HepG2 (cell line): Measurements from ENCODE around the gene CD72. TPM values are rescaled to one million over a fixed set of nuclear protein-coding genes. Genes with fewer than 3 reads are reported as not detected.

Source experiments
- BRD4 ChIP-seq: sonication (generic); formaldehyde crosslinking; IDR thresholded peaks from 2 replicates; pipeline ENCODE4 v1.4.0; 2020; ENCODE audit warnings: missing genetic modification reagents
- KIAA2018 ChIP-seq: sonication (generic); formaldehyde crosslinking; IDR thresholded peaks from 2 replicates; pipeline ENCODE4 v1.5.0; 2020; ENCODE audit warnings: mild to moderate bottlenecking, missing genetic modification reagents, borderline replicate concordance
- MLX ChIP-seq: IDR thresholded peaks from 2 replicates; pipeline ENCODE4 v1.6.1; 2016
- MTA3 ChIP-seq: sonication (generic); formaldehyde crosslinking; IDR thresholded peaks from 2 replicates; pipeline ENCODE4 v1.4.0; 2020; ENCODE audit warnings: missing genetic modification reagents
- NONO ChIP-seq, 2 experiments: fragments of 450-650 bp in 1 of 2; sonication (generic) in 1 of 2; formaldehyde crosslinking in 1 of 2; IDR thresholded peaks in 1 of 2; conservative IDR thresholded peaks in 1 of 2; 2 replicates each; pipeline versions ENCODE4 v1.6.1 to v1.8.0; 2017 to 2022; ENCODE audit warnings: mild to moderate bottlenecking in 1 of 2, missing genetic modification reagents in 1 of 2, moderate library complexity in 1 of 2
- RFX5 ChIP-seq: IDR thresholded peaks from 2 replicates; pipeline ENCODE4 v1.6.1; 2011; ENCODE audit warnings: low read depth, low read length, improper control_type of control experiment
- RNF219 ChIP-seq: sonication (generic); formaldehyde crosslinking; IDR thresholded peaks from 2 replicates; pipeline ENCODE4 v1.5.0; 2020; ENCODE audit warnings: mild to moderate bottlenecking, missing genetic modification reagents
- ZGPAT ChIP-seq: IDR thresholded peaks from 2 replicates; pipeline ENCODE4 v1.6.1; 2016; ENCODE audit warnings: mild to moderate bottlenecking
- ZNF260 ChIP-seq: sonication (generic); formaldehyde crosslinking; IDR thresholded peaks from 2 replicates; pipeline ENCODE4 v1.4.0; 2020; ENCODE audit warnings: missing genetic modification reagents, low read depth, mild to moderate bottlenecking, borderline replicate concordance
- ZNF414 ChIP-seq: sonication (generic); formaldehyde crosslinking; IDR thresholded peaks from 2 replicates; pipeline ENCODE4 v1.5.0; 2020; ENCODE audit warnings: missing genetic modification reagents
- ZNF770 ChIP-seq: sonication (generic); formaldehyde crosslinking; IDR thresholded peaks from 2 replicates; pipeline ENCODE4 v1.5.0; 2020; ENCODE audit warnings: mild to moderate bottlenecking, missing genetic modification reagents
- polyA plus RNA-seq, 8 experiments: library from polyadenylated mRNA; depleted of rRNA in 3 of 8; stranded (reverse) in 7 of 8; unstranded in 1 of 8; fragments of >200 nt; fragmentation: Illumina TruSeq in 4 of 8; extraction: Trizol in 4 of 8; gene quantifications; 2 replicates each; pipeline versions ENCODE4 v1.2.1 to v1.2.3, GENCODE V29; 2011 to 2016; ENCODE audit warnings: low read depth in 4 of 8, missing spikeins in 1 of 8, mixed read lengths in 1 of 8; ENCODE audit not compliant: insufficient read depth in 1 of 8
- total RNA-seq, 5 experiments: library from RNA; depleted of rRNA; stranded (reverse); fragments of >200 nt; fragmentation: Illumina TruSeq; extraction: Trizol; gene quantifications; 2 replicates each; pipeline ENCODE4 v1.2.3, GENCODE V29; 2016; ENCODE audit warnings: low read depth in 1 of 5

The CD72 gene
- total and polyA plus RNA-seq, 2 of the 13 experiments (the other 11 are each of a cell fraction or from before 2014, with no cell fraction given): 0.18 to 1.1 TPM

GRCh38 chr9:35664531-35665470 is 46.6 kb upstream of the CD72 start, which contains the start of gene ARHGEF39 (continued):
- TF ChIP-seq RNF219 (CRISPR knock-in tag): no peak
- peak; percentile 45; the same call in 1 of the 2 replicates for TF ChIP-seq ZNF770 (CRISPR knock-in tag)
- 0 out of 2 replicates have a peak, but pooled peaks have one; percentile 36 for TF ChIP-seq KIAA2018
- TF ChIP-seq MTA3 (CRISPR knock-in tag): no peak
- peak; percentile 86; the same call in 1 of the 2 replicates for TF ChIP-seq ZNF414
- TF ChIP-seq ZGPAT (CRISPR knock-in tag): peak; percentile 91
- TF ChIP-seq MLX: no peak
- no peak for TF ChIP-seq NONO (IDR thresholded peaks at IDR 0.05)
- TF ChIP-seq NONO (CRISPR knock-in tag; conservative IDR thresholded peaks at IDR 0.05): peak; percentile 98
- TF ChIP-seq RFX5: no peak
- peak; percentile 67; the same call in 1 of the 2 replicates for TF ChIP-seq BRD4 (CRISPR knock-in tag)
- TF ChIP-seq ZNF260 (CRISPR knock-in tag): no peak
